NCI-H1092 (cell line): Measurements from ENCODE around the gene FAM234B.
"Not testable (repeated sequence)": the region's sequence is repeated elsewhere in the genome, so short reads cannot be mapped to it uniquely, and the experiment has no call there.

Experiments used
- DNase-seq: peaks from one replicate; lab custom pipeline; 2025; lab: John Stamatoyannopoulos, UW

Gene FAM234B

DNA sequence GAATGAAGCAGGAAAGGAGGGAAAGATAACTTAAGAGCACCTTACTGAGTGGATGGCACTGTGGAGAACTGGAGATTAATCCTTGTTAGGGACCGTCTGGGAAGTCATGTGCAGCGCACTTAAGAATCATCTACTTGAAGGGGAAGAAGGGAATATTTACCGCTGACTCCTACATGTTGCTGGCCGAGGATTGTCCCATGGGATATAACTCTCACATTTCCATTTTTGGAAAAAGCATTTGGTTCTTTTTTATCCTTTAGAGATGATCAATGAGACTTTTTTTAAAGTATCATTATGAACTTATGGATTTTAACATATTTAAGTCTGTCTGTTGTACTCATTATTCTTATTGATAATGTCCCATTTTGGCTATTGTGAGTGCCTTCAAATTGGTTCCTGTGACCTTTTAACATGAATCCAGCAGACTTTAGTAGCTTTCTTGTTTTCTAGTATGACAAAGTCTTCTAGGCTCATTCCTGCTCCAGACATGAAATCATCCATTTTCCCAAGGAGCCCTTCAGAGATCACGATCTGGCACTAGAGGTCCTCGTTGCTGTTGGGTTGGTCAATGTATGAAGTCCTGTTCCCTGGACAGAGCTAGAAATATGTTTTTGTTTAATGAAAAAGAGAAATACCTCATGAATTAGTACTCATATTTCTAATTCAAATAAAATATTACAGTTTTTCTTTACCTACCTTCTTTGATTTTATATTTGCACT lies 20.2 kb upstream of the FAM234B start:
- no peak for DNase-seq

DNA sequence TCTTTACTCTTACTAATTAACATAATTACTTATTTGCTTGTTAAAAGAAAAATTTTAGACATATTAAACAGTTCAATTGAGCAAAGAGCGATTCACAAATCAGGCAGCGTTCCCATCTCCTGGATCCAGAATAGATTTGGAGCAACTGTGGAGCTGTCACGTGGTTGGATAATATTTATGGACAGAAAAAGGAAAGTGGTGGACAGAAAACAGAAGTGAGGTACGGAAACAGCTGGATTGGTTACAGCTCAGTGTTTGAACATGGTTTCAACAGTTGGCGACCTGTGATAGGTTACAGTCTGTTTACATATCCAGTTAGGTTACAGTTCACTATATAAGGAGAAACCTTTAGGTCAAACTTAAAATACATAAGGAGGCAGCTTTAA lies 19.7 kb upstream of the FAM234B start:
- no peak for DNase-seq

DNA sequence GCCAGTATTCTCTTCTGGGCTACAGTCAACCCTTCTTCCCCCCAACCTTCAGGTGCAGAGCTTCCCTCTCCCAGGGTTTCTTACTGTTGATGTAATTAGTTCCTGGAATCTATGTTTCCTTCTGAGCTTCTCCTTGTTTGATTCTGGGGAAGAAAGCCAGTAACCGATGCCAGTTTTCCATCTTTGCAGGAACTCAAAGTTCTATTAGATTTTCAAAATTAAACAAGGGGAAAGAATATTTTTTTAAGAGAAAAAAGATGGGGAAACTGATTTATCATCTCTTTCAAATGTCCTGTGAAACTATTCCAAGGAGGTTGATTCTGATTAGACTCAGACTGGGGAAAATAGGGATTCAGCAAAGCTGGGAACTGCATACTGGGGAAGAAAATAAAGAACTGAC lies 17.9 kb upstream of the FAM234B start:
- DNase-seq = no peak

DNA sequence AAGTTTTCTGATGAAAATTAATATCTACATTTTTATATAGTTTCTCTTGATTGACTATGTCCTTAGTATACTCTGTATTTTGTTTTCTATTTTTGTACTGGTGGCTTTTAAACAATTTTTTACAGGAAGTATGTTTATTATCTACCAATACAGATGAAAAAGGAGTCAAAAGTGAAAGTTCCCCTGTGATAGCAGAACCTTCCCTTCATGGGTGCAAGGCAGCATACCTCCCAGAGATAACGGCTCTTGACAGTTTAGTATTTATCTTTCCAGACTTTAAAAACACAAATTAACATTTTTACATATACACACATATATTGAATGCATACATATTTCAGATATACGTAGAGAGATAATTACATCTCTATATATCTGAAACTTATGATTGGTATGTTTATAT lies 17.1 kb upstream of the FAM234B start:
- no peak for DNase-seq

DNA sequence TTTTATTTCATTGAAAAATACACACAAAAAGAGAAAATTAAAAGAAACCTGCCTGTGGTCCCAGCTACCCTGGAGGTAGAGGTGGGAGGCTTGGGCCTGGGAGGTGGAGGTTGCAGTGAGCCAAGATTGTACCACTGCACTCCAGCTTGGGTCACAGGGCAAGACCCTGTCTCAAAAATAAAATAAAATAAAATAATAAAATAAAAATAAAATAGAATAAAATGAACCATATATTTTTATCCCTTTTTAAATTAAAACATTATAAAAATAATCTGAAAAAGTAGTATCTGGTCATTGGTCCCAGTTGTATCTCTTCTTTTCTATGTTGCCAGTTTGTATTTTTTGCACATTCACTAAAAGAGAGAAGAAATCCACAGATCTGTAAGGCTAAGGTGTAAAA lies 16.7 kb upstream of the FAM234B start:
- no peak for DNase-seq

DNA sequence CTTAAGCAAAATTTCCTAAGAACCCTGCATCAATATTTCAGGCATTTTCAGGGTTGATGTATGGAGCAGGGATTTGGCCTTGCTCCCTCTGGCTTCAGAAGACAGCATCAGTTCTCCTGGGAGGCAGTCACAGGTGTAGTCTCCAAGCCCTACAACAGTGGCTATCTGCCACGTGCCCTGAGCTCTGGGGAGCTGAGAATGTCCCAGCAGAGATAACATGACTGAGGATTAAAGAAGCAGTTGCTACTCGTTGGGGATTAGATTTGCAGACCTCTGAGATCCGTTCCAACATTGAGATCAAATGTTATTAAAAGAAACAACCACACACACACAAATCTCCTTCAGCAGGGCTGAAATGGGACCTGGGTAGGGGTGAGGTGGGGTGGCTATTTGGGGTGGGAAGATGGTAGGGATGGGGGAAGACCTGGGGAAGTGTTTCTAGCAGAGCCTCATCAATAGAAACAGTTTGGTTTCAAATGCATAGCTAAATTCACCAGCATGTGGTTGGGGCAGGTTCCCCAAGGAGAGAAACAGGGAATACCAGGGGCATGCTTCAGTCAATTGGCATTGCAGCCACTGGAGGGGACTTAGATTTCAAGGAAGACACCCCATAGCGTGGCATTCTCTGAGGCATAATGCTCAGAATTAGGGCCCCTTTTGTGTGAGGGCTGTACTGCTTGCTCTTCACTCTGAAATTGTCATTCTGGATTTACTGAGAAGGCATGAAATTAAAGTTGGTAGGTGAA lies 15.2 kb upstream of the FAM234B start:
- DNase-seq = no peak

DNA sequence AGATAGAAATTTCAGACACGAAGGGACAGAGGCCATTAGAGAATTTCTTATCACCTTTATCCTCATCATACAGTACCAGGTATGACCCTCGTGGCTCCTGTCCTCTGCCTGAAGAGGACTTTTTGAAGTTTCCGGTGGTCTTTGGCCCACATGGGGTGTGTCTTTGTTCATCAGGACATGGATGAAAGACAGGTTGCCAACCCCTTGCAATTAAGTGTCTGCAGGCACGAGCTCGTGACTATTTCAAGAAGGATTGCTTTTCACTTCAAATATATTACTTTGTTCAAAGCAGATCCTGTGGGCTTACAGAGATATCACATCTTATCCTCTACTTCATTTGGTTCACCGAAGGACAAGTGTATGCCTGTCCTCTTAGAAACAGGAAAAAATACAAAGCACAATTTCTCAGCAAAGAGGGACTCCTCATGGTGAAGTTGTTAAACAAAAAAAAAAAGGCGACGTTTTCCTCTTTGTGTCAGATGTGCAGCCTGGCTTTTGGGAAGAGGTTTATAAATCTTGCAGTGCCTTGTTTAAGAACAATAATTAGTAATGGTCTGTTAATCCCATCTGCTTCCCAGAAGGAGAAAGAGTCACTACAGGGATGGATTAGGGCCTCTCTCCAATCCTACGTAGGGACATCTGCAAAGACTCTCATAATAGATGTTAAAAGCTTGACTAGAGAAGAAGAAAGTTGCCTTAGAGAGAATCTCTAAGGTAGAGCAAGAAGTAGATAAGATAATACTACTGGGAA lies 13.5 kb upstream of the FAM234B start:
- DNase-seq = no peak

DNA sequence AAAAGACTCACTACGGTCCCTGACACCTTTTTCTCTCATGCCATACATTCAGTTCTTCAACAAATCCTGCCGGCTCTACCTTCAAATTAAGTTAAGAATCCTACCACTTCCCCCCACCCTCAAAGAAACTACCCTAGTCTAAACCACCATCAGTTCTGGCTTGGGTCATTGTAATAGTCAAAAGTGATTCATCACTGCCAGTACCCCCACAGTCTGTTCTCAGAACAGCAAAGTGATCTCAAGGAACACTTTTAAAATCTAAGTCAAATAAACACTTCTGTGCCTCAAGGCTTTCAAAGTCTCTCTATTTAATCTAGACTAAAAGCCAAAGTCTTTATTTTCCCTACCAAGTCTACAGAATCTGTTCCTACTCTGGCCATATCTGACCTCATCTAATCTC lies 12.0 kb upstream of the FAM234B start:
- no peak for DNase-seq

DNA sequence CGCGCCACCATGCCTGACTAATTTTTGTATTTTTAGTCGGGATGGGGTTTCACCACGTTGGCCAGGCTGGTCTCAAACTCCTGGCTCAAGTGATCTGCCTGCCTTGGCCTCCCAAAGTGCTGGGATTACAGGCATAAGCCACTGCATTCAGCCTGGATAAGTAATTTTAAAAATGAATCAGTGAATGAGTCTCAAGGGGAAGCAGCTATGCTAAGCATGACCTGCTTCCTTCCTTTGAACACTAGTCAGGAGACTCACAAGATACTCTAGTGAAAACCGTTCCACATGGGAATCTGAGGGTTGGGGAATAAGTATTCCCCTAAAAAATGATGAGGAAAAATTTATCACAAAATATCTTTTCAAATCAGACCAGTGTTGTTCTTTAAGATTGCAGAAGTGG lies 10.7 kb upstream of the FAM234B start:
- no peak for DNase-seq

DNA sequence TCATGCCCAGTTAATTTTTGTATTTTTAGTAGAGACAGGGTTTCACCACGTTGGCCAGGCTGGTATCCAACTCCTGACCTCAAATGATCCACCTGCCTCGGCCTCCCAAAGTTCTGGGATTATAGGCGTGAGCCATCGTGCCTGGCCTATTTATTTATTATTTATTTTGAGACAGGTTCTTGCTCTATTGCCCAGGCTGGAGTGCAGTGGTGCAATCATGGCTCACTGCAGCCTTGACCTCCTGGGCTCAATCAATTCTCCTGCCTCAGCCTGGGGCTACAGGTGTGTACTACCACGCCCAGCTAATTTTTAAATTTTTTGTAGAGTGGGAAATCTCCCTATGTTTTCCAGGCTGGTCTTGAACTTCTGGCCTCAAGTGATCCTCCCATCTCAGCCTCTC lies 8.8 kb upstream of the FAM234B start:
- DNase-seq = not testable (repeated sequence)

DNA sequence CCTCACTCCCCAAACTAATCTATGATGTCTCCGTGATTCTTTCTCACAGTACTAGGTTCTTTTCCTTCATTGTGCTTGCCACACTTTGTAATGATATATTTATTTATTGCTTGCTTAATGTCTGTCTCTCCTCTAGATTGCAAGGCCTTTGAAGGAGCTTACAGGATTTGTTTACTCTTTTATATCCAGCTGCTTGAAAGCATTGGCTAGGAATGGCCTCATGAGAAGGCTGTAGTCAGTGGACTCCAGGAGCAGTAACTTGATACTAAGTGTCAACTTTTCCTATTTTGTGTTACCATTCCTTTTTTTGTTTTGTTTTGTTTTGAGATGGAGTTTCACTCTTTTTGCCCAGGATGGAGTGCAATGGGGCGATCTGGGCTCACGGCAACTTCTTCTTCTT lies 7.3 kb upstream of the FAM234B start:
- no peak for DNase-seq

DNA sequence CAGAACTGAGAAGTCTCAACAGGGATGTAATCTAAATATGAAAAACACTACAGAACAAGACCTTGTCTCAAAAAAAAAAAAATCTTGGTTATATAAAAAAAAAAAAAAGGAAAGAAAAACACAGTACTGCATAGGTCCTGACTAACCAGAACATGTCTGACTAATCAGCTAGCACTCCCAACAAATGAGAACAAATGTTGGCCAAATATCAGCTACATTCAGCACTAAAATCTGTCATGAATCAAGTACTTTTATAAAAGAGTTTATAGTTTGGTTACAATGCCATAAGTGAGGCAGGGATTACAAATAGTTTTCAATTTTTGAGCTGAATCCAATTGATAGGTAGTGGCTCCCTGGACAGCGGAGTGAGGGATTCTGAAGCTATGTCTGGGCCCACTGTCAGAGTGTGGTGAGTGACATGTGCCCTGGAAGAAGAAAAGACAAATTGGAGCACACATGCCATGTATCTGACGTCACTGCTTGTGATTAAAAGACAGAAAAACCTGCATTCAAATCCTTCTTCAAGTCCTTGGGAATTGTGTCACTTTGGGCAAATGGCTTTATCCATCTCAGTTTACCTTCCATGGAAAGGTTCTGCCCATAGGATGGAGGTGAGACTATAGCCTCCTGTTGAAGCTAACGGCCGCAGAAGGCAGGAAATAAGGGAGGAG lies 5.6 kb upstream of the FAM234B start:
- DNase-seq = no peak

DNA sequence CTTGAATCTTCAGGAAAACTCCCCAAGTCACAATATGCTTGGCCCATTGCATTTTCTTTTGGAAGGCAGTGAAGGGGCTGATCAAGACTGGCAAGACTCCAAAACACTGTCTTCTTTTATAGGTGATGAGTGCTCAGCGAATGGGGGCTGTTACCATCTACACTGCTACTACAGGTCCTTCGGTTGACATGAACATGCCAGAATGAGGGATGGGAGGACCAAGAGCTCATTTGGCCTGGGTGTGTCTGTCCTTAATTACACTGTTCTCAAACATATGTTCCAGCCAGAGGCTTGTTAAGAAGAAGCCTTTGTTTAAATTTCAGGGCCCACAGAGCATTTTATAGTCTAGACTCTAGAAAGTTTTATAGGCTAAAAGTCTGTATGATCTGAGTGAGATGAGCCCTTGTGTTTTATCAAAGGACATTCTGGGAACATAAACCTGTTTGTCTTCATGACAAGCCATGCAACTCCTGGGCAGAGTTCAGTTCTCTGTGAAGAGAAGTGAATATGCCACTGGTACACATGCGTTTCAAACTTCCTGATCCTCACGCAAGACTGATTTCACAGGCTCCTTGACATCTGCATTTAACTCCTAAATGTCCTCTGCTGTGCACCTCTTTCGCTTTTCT lies 4.7 kb upstream of the FAM234B start:
- no peak for DNase-seq

DNA sequence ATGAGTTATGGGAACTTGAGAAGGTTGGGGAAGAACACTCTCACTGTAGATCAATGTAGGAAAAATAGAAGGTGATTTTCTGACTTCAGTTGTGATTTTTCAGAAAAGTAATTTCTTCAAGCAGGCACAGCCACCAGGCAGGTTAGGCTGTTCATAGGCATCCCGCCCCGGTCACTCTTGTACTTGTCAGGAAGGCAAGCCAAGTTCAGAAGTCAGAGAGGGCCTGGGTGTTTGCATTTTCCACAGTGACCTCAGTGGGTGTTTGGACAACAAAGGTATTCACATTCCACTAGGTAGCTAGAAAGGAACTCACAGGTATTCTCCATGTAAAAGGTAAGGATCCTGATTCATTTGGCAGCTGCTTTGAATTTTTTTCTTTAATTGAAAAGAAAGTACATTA lies 3.0 kb upstream of the FAM234B start:
- no peak for DNase-seq

DNA sequence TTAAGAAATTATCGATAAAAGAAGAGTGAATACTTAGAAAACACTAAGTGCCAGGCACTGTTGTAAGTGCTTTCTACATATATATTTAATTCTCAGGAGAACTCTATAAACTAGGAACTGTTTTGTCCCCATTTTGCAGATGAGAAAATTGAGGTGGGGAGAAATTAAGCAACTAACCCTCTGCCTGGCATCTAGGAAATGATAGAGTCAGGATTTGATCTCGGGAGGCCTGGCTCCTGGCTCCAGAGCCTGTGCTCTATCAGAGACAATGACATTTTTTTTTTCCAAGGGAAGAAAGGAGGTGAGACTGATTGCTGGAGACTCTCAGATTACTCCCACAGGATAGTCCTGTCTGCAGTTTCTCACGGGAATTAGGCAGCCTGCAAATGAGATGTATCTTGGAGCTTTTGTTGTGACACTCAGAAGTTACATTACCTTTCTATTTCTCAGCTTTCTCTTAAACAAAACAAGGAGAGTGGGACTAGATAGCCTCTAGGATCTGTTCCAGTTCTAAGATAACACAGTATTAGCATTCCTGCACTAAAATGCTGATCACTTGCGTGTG lies 1.4 kb upstream of the FAM234B start:
- DNase-seq = no peak

DNA sequence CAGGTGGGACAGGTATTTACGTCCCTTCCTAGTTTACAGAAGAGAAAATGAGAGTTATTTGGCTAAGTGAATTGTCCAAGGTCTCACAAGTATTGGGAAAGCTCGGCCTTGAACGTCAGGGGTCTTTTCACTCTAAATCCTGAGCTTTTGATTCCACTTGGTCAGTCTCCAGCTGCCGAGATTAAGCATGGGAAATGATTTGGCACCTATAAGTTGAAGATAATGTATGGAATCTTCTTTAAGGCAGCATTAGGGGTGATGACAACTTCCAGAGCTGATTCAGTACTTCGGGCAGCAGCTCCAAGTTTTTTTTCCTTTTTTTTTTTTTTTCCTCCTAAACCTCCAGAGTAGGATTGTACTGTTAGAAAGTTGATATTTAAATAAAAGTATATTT lies 722 bp downstream of the FAM234B start:
- DNase-seq = no peak

DNA sequence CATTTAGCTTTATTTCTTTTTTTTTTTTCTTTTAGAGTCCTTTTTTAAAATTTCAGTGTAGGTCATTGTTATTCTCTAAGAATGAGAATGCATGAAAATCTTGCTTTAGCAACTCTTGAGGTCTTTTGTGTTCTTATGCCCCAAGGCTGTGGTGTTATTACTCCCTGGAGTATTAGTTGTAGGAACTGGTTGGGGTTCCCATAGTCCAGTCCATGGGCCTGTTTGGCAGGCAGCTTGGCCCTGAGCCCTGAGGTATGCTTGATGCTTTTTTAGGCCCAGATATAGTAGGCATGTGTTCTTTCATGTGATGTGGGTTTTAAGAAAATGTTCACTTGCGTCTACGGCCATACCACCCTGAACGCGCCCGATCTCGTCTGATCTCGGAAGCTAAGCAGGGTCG lies 1.6 kb downstream of the FAM234B start:
- no peak for DNase-seq

DNA sequence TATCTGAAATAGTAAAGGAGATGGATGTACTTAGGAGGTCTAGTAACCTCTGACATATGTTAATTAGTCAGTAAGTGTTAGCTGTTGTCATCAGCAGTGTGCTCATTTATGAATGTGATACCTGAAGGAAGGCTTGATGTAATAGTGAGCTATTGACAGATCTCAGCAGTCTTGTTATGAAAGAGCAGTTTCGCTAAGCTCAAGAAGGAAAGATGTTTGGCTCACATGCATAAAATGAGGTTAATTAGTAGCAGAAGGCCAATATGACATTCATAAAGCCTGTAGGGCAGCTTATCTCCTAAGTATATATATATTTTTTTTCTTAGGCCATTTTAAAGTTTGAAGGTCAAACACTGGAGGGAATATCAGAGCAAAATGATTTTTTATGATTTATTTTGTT lies 2.8 kb downstream of the FAM234B start:
- no peak for DNase-seq

DNA sequence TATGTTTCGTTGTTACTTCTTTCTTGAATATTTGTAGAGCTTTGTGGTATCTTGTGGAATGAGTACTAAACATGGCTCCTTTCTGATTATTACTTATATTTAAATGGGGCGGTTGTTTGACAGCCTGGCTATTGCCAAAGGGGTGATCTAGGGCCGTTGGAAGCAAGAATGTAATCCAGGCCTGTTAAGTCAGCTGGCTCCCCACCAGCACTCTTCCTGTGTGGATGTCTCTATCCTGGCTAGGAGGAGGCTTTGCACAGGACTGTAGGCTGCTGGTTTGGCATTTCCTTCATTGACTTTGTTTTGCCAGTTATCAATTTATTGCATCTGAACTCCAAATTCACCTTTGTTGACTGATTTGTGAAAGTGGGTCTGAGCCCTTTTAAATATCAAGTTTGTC lies 5.6 kb downstream of the FAM234B start:
- no peak for DNase-seq

DNA sequence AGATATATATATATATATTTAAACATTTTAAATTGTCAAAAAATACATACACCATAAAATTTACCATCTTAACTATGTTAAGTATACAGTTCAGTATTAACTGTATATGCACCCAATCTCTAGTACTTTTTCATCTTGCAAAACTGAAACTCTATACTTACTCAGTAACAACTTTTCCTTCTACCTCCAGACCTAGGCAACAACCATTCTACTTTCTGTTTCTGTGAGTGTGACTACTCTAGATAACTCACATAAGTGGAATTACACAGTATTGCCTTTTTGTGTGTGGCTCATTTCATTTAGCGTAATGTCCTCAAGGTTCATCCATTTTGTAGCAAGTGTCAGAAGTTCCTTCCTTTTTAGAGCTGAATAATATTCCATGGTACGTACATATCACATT lies 8.2 kb downstream of the FAM234B start:
- no peak for DNase-seq

DNA sequence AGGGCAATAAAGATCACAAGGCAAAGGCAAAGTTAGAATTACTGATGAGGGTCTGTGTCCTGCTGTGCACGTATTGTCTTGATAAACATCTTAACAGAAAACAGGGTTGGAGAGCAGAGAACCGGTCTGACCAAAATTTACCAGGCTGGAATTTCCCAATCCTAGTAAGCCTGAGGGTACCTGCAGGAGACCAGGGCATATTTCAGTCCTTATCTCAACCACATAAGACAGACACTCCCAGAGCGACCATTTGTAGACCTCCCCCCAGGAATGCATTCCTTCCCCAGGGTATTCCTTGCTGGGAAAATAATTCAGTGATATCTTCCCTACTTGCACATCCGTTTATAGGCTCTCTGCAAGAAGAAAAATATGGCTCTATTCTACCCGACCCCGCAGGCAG lies 9.4 kb downstream of the FAM234B start:
- not testable (repeated sequence) for DNase-seq

DNA sequence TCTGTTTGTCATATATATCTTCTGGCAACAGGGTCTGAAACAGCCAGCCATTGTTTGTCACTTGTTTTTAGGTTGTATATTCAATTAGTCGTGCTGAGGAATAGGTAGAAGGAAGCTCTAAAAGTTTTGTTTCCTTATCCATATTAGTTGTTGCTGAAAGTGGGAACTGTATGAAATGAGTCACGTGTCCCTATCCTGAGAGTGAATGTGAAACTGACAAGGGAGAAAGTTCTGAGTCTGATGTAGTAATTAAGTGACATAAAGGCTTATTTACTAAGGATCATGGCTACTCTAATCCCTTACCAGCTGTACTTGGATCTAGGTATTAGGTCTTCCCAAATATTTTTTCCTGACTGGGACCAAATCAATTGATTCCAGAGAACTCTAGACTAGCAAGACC lies 16.4 kb downstream of the FAM234B start:
- no peak for DNase-seq
